Astrocyte (in vitro differentiated cells and primary cell): Measurements from ENCODE around the gene RNF138. TPM values are rescaled to one million over a fixed set of nuclear protein-coding genes. Genes with fewer than 3 reads are reported as not detected.
"Not testable (repeated sequence)": the region's sequence is repeated elsewhere in the genome, so short reads cannot be mapped to it uniquely, and the experiment has no call there.

Experiments
- DNase-seq: peaks from one replicate; pipeline ENCODE4 v3.0.0-alpha.2; 2010; ENCODE audit warnings: low read depth
- FAIRE-seq: peaks from 2 replicates; lab custom pipeline; 2011; peaks lifted over from hg19 to GRCh38; lab: Jason Lieb, UNC
- H2AFZ ChIP-seq: 2 replicates; pipeline ENCODE4 v1.6.0; 2012; ENCODE audit warnings: low read depth, low read length, inconsistent platforms
- H3K27ac ChIP-seq: 2 replicates; pipeline ENCODE4 v1.5.1; 2011; ENCODE audit warnings: low read depth, low read length, inconsistent platforms
- H3K27me3 ChIP-seq: 2 replicates; pipeline ENCODE4 v1.6.0; 2011; ENCODE audit warnings: low read length, inconsistent platforms; ENCODE audit not compliant: insufficient read depth
- H3K36me3 ChIP-seq: 2 replicates; pipeline ENCODE4 v1.5.1; 2011; ENCODE audit warnings: low read length, inconsistent platforms; ENCODE audit not compliant: insufficient read depth
- H3K4me1 ChIP-seq: 2 replicates; pipeline ENCODE4 v1.5.1; 2011; ENCODE audit warnings: low read length, inconsistent platforms; ENCODE audit not compliant: insufficient read depth
- H3K4me2 ChIP-seq: 2 replicates; pipeline ENCODE4 v1.6.0; 2012; ENCODE audit warnings: low read length, inconsistent platforms
- H3K4me3 ChIP-seq: 2 replicates; pipeline ENCODE4 v1.5.1; 2011; ENCODE audit warnings: low read depth, mild to moderate bottlenecking, low read length, inconsistent platforms; ENCODE audit not compliant: insufficient read depth
- H3K79me2 ChIP-seq: 2 replicates; pipeline ENCODE4 v1.6.0; 2012; ENCODE audit warnings: mild to moderate bottlenecking, low read length, inconsistent platforms; ENCODE audit not compliant: insufficient read depth
- H3K9ac ChIP-seq: 2 replicates; pipeline ENCODE4 v1.6.0; 2012; ENCODE audit warnings: mild to moderate bottlenecking, low read length, inconsistent platforms
- H3K9me3 ChIP-seq: 2 replicates; pipeline ENCODE4 v1.5.1; 2012; ENCODE audit warnings: low read depth, mild to moderate bottlenecking, low read length, inconsistent platforms; ENCODE audit not compliant: insufficient read depth
- H4K20me1 ChIP-seq: 2 replicates; pipeline ENCODE4 v1.6.0; 2012; ENCODE audit warnings: low read length, inconsistent platforms; ENCODE audit not compliant: insufficient read depth
- H3K27ac Mint-ChIP-seq: one replicate; pipeline ENCODE4 v1.8.0; 2021; ENCODE audit warnings: mild to moderate bottlenecking, mixed read lengths; ENCODE audit not compliant: unreplicated experiment
- H3K27me3 Mint-ChIP-seq: one replicate; pipeline ENCODE4 v1.8.0; 2021; ENCODE audit warnings: low read depth, mixed read lengths; ENCODE audit not compliant: unreplicated experiment
- H3K36me3 Mint-ChIP-seq: one replicate; pipeline ENCODE4 v1.8.0; 2021; ENCODE audit warnings: low read depth, mixed read lengths; ENCODE audit not compliant: unreplicated experiment
- H3K4me1 Mint-ChIP-seq: one replicate; pipeline ENCODE4 v1.8.0; 2021; ENCODE audit warnings: low read depth, mixed read lengths; ENCODE audit not compliant: unreplicated experiment
- H3K4me3 Mint-ChIP-seq: one replicate; pipeline ENCODE4 v1.8.0; 2021; ENCODE audit warnings: mild to moderate bottlenecking, moderate library complexity, mixed read lengths; ENCODE audit not compliant: unreplicated experiment
- H3K9me3 Mint-ChIP-seq: one replicate; pipeline ENCODE4 v1.8.0; 2021; ENCODE audit warnings: mild to moderate bottlenecking, mixed read lengths; ENCODE audit not compliant: unreplicated experiment
- EZH2 ChIP-seq: IDR thresholded peaks from 2 replicates; pipeline ENCODE4 v1.6.1; 2012; ENCODE audit warnings: mild to moderate bottlenecking, low read length, inconsistent platforms; ENCODE audit not compliant: insufficient read depth
- total RNA-seq: library from RNA; stranded (reverse); gene quantifications from 2 replicates; pipeline ENCODE4 v1.2.1, GENCODE V29; 2021
- TF ChIP-seq, protein P1 (sequence below): IDR thresholded peaks from 2 replicates; pipeline ENCODE4 v1.5.1; 2011; ENCODE audit warnings: low read depth, mild to moderate bottlenecking, inconsistent platforms, low read length, moderate library complexity; ENCODE audit not compliant: insufficient read depth

RNF138 gene
- total RNA-seq, 1 donor from 2014 or later: 15.4 TPM

DNA sequence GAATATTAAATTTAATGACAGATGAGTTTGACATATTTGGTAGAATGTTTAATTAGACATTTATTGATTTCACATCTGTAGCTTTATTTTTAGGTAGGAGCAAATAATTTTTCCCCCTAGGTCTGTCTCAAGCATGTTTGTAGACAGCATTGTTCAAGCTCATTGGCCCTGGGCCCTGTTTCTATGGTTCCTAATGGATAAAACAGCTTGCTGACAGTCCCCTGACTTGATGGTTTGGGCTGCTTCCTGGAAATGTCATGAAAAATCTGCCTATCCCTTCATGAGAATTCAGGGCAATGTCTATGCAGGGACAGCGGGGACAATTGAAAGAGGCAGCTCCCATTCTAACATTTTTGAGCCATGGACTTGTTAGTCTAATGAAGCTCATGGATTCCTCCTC is 83.6 kb downstream of the RNF138 start:
- Histone ChIP-seq H3K36me3 (no peaks in the 10 kb centered on the region), H3K4me2 (no peak overlapping the region), H3K9ac (no peak overlapping the region), H3K27ac (no peak overlapping the region), H3K4me1 (no peaks in the 10 kb centered on the region), H4K20me1 (no peaks in the 10 kb centered on the region), H3K27me3 (no peaks in the 10 kb centered on the region), H3K4me3 (no peak overlapping the region), H2AFZ (no peak overlapping the region), H3K9me3 (no peaks in the 10 kb centered on the region), H3K79me2 (no peaks in the 10 kb centered on the region)
- Mint-ChIP-seq H3K27ac (no peak overlapping the region), H3K4me3 (no peak overlapping the region), H3K4me1 (no peaks in the 10 kb centered on the region), H3K36me3 (no peaks in the 10 kb centered on the region), H3K9me3 (no peaks in the 10 kb centered on the region), H3K27me3 (no peaks in the 10 kb centered on the region)
- FAIRE-seq: no peak
- no peak for DNase-seq
- TF ChIP-seq EZH2: no peak
- TF ChIP-seq, protein P1, sequence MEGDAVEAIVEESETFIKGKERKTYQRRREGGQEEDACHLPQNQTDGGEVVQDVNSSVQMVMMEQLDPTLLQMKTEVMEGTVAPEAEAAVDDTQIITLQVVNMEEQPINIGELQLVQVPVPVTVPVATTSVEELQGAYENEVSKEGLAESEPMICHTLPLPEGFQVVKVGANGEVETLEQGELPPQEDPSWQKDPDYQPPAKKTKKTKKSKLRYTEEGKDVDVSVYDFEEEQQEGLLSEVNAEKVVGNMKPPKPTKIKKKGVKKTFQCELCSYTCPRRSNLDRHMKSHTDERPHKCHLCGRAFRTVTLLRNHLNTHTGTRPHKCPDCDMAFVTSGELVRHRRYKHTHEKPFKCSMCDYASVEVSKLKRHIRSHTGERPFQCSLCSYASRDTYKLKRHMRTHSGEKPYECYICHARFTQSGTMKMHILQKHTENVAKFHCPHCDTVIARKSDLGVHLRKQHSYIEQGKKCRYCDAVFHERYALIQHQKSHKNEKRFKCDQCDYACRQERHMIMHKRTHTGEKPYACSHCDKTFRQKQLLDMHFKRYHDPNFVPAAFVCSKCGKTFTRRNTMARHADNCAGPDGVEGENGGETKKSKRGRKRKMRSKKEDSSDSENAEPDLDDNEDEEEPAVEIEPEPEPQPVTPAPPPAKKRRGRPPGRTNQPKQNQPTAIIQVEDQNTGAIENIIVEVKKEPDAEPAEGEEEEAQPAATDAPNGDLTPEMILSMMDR: no peak

GRCh38 chr18:32176745-32177144 is 85.1 kb downstream of the RNF138 start:
- DNase-seq, H3K36me3 Mint-ChIP-seq, H3K27me3 Mint-ChIP-seq, H3K4me3 ChIP-seq, H2AFZ ChIP-seq, H3K36me3 ChIP-seq, H3K4me1 ChIP-seq, H3K79me2 ChIP-seq, FAIRE-seq, H3K4me2 ChIP-seq, H3K9me3 Mint-ChIP-seq, H3K9me3 ChIP-seq, H3K27me3 ChIP-seq, H4K20me1 ChIP-seq, H3K27ac Mint-ChIP-seq, H3K4me1 Mint-ChIP-seq, H3K27ac ChIP-seq, H3K4me3 Mint-ChIP-seq, H3K9ac ChIP-seq: not testable (repeated sequence)

DNA sequence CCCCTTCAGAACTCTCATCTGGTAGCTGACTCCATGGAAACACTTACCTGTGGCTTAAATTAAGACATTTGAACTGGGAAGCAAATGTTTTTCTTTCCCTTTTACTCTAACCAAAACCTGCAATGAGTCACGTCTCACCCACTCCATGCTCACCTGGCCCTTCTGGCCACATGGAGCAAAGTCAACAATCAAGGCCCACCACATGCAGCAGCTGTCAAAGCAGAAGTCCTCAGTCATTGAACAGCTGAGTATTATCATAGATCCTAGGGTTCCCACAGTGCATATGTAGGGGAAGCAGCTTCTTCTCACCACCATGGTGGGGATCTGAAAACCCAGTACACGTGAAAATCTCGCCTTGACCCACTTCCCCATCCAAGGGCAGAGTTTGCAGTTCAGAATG is 85.9 kb downstream of the RNF138 start:
- Mint-ChIP-seq H3K27ac (no peak overlapping the region), H3K27me3 (no peaks in the 10 kb centered on the region), H3K36me3 (no peaks in the 10 kb centered on the region), H3K4me1 (no peaks in the 10 kb centered on the region), H3K4me3 (no peak overlapping the region), H3K9me3 (no peaks in the 10 kb centered on the region)
- no peak for FAIRE-seq
- Histone ChIP-seq H3K4me1 (no peaks in the 10 kb centered on the region), H3K36me3 (no peaks in the 10 kb centered on the region), H2AFZ (no peak overlapping the region), H3K4me2 (no peak overlapping the region), H4K20me1 (no peaks in the 10 kb centered on the region), H3K27me3 (no peaks in the 10 kb centered on the region), H3K27ac (no peak overlapping the region), H3K9me3 (no peaks in the 10 kb centered on the region), H3K79me2 (no peaks in the 10 kb centered on the region), H3K9ac (no peak overlapping the region), H3K4me3 (no peak overlapping the region)
- DNase-seq: no peak
- TF ChIP-seq EZH2: no peak
- TF ChIP-seq, protein P1: no peak

Other genes with a start within 250 kb of the RNF138 start
- gene TRAPPC8, start 148.7 kb upstream of the RNF138 start, total RNA-seq: 27.1 and 31.5 TPM in 2 replicates
- 1.8 and 1.9 TPM in 2 replicates for gene RNF125, start 73.0 kb upstream of the RNF138 start, total RNA-seq
- gene MEP1B, start 98.2 kb downstream of the RNF138 start, total RNA-seq: not detected in 2 replicates